DLD1 (cell line): ENCODE measurements around the gene AUH.

Source experiments
- in situ Hi-C: cut with HindIII; loops from 2 replicates; pipeline ENCODE4 v1.10.0; 2017; ENCODE audit warnings: low sequenced_read_pairs

AUH gene

DNA sequence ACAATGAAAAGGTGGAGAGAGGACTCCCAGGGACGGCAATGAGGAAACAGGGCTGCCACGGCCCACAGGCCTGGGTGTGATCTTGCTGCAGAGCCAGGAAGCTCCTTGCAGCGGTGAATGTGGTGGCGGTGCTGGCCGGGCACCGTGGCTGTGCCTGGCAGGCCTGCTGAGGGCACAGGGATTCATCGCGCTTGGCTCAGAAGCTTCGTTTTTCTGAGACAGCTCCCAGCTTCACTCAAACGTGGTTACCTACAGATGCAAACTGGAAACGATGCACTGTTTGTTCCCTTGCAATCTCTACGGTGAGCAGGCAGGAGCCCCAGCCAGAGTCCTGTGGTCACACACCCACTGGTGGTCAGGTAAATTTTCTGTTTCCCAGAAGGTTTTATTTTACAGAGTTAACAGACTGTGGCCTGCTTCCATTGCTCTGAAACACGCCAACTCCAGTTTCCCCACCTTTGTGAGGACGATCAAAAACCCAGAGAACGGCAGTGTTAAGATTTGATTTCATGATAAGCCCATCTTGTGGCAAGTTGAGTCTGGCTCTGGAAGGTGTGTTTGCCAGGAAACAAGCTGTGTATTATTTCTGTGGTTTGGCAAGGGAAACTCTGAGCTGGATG lies 183.9 kb downstream of the AUH start:
- in situ Hi-C loops, result no loop called here

- in situ Hi-C loops, result no loop called here
These were observed 184.6 kb downstream of the AUH start for GRCh38 chr9:91177081-91177480.

DNA sequence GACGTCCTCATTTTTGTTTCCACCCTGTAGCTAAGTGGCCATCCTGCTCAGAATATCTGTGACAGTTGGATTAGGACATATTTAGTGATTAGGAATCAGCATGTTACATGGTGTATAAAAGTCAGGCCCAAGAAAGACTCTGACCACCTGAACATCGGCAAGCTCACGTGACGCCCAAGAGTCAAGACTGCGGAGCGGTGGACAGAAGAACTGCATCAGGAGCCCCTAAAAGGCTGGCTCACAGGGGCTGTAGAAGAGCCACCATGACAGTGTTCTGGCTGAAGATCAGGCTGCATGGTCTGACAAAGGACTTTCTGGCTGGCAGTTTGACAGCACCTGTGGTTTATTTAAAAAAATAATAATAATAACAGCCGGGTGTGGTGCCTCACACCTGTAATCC lies 185.3 kb downstream of the AUH start:
- in situ Hi-C loops, result no loop called here

- in situ Hi-C loops, result no loop called here
These were observed 186.9 kb downstream of the AUH start for GRCh38 chr9:91174772-91175171.

DNA sequence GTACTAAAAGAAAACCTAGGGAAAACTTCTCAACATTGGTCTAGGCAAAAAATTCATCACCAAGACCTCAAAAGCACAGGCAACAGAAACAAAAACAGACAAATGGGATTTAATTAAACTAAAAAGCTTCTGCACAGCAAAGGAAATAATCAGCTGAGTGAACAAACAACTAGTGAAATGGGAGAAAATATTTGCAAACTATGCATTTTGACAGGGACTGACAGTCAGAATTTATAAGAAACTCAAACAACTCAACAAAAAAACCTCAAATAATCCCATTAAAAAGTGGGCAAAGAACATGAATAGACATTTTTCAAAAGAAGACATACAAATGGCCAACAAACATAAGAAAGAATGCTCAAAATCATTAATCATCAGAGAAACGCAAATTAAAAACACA lies 189.4 kb downstream of the AUH start:
- in situ Hi-C loops, result no loop called here

- in situ Hi-C loops, result no loop called here
These were observed 190.8 kb downstream of the AUH start for GRCh38 chr9:91170951-91171350.

- in situ Hi-C loops, result no loop called here
These were observed 194.8 kb downstream of the AUH start for GRCh38 chr9:91166796-91167366.

DNA sequence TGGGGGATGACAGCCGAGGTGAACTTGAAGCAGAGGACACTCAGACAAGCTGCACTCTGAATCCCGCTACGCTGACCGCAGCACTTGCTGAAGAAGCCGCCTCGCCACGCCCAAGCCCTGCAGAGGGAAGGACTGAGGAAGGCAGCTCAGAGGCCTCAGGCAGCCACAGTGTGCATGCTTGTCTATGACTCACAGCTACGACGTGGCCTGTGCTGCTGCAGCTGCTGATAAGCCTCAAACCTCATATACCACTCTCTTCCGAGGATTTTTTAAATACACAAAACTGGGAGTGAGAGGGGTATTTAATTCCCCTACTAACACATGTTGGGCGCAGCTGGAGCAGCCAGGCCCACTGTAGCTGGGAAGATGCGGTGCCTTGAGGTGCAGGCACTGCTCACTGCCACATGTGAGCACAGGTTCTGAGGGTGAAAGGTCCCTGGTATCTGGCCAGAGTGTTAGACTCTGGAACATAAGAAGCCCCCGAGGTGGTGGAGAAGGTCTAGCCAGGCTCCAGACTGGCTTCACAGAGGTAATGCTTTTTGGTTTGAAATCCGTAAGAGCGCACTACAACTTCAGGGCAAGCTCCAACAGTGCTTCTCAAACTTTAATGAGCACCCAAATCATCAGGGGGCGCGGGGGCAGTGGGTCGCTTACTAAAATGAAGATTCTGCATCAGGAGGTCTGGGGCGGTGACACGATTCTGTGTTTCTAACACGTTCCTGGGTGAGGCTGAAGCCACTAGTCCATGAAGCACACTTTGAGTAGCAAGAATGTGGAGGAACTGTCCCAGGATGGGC lies 196.8 kb downstream of the AUH start:
- in situ Hi-C loops, result no loop called here
